ENCODE measurements around the gene FOXB2. TPM values are rescaled to one million over a fixed set of nuclear protein-coding genes. Genes with fewer than 3 reads are reported as not detected.

FOXB2 gene
- total RNA-seq, 1 donor from 2014 or later, result not detected

GRCh38 chr9:77066388-77066787 is 46.9 kb downstream of the FOXB2 start:
- ATAC-seq, result no peak

Other genes starting within 250 kb of the FOXB2 start
- gene PRUNE2, start 113.5 kb upstream of the FOXB2 start, total RNA-seq, result 4.9 TPM
- 14.7 TPM for gene VPS13A, start 157.9 kb downstream of the FOXB2 start, total RNA-seq